ENCODE data around the gene SHC4. TPM values are rescaled to one million over a fixed set of nuclear protein-coding genes. Genes with fewer than 3 reads are reported as not detected.
"Not testable (repeated sequence)": the region's sequence is repeated elsewhere in the genome, so short reads cannot be mapped to it uniquely, and the experiment has no call there.

SHC4 gene
- total and polyA plus RNA-seq, 9 of the 15 experiments (the other 6 are each of a cell fraction or from before 2014, with no cell fraction given) = 0.43 to 1.2 (median 0.67) TPM

DNA sequence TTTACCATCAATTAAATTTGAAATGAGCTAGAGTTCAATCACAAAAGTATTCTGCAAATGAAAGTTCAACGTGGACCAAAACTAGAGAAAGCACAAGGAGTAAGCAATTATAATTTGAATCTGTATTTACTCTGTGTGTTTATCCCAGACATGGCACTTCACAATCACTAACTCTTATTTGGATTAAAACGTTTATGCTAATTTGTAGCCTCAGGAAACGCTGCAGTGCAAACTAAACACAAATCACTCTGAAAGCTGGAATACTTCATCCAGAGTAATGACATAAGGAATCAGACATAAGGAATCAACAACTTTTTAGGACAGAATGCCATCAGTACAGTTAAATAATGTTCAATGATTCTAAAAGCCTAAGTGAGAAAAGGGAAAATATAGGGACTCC is 171.3 kb downstream of the SHC4 start (continued):
- no peak for TF ChIP-seq ZBTB1 (CRISPR knock-in tag; IDR thresholded peaks at IDR 0.05; ENCODE audit: borderline replicate concordance, low read depth)
- TF ChIP-seq, protein P1, sequence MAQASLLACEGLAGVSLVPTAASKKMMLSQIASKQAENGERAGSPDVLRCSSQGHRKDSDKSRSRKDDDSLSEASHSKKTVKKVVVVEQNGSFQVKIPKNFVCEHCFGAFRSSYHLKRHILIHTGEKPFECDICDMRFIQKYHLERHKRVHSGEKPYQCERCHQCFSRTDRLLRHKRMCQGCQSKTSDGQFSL (CRISPR knock-in tag; IDR thresholded peaks at IDR 0.05) = no peak
- TF ChIP-seq, protein P1 (tag; IDR thresholded peaks at IDR 0.05) = no peak

- intact Hi-C loops (cut with micrococcal nuclease); H3K9me1 ChIP-seq (ENCODE audit: control insufficient read depth, insufficient read depth, low read length); H3K4me2 ChIP-seq (ENCODE audit: insufficient read depth, low read length); DNase-seq (ENCODE audit: extremely low read depth in 1 of 4, low spot score in 3 of 4); CTCF ChIA-PET (ENCODE audit: low intra/inter-chr PET ratio); H2AFZ ChIP-seq (ENCODE audit: low read depth, low read length); H3K4me1 ChIP-seq (replicated peaks in 1 of 2; ENCODE audit: control insufficient read depth in 2 of 2, insufficient read depth in 2 of 2, low read length in 2 of 2); ATAC-seq; H3K79me2 ChIP-seq (ENCODE audit: control insufficient read depth, insufficient read depth, low read length); BruUV-seq (replicated peaks); FAIRE-seq; in situ Hi-C loops (cut with MboI); H3K27ac ChIP-seq (ENCODE audit: extremely low read depth, low read depth, low read length); H4K20me1 ChIP-seq (replicated peaks; ENCODE audit: control insufficient read depth, insufficient read depth, low read length); H3K9ac ChIP-seq (ENCODE audit: insufficient read depth in 1 of 2, low read depth in 2 of 2, low read length in 2 of 2); H3K9me3 ChIP-seq (replicated peaks; ENCODE audit: control insufficient read depth, insufficient read depth, low read depth, low read length); H3K27me3 ChIP-seq (ENCODE audit: control insufficient read depth in 2 of 2, insufficient read depth in 2 of 2, low read length in 2 of 2); H3K4me3 ChIP-seq: not testable (repeated sequence)
- POLR2A ChIA-PET = interaction anchor here (0.6 to 2.4 kb wide), 7 partner anchors 11 to 365 kb away, joined by 3 to 11 read pairs (median 3); partner anchors contain the start of gene CEP152
- 94% methylated on average over 12 of the region's 12 CpGs for WGBS (ENCODE audit: insufficient coverage, low coverage, missing lambda C conversion rate)
- peaks cover 79% of the 10 kb centered on the region for H3K36me3 ChIP-seq (ENCODE audit: control insufficient read depth, insufficient read depth, low read length)
These were observed 173.1 kb downstream of the SHC4 start for GRCh38 chr15:48790466-48791115.

Data from K562 (cell line).